HG02588 (cell line): ENCODE results near the gene NKG7.

Experiments used
- ATAC-seq: cut with Tn5 transposase; IDR thresholded peaks from one replicate; pipeline ENCODE4 v1.9.1; 2021; ENCODE audit warnings: mild to moderate bottlenecking, moderate library complexity; ENCODE audit not compliant: unreplicated experiment

NKG7 gene

GRCh38 chr19:51364200-51365106 lies 8.0 kb downstream of the NKG7 start:
- no peak for ATAC-seq

GRCh38 chr19:51361239-51361638 lies 11.2 kb downstream of the NKG7 start:
- no peak for ATAC-seq

DNA sequence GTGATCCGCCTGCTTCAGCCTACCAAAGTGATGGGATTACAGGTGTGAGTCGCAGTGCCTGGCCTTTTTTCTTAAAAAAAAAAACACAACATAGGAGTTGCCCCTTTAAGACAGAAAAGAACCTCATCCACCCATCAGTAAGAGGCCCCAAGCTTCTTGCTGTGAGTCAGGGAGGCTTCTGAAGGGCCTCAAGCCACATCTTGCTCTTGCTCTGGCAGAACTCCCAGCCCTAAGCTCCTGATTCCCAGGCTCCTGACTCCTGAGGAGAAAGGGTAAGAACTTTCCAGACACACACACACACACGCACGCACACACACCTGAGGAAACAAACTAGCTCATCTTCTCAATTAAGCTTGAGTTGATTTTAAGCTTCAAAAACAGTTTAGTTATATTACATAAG lies 13.2 kb downstream of the NKG7 start:
- ATAC-seq = no peak

GRCh38 chr19:51357952-51358351 lies 14.5 kb downstream of the NKG7 start:
- ATAC-seq = no peak

DNA sequence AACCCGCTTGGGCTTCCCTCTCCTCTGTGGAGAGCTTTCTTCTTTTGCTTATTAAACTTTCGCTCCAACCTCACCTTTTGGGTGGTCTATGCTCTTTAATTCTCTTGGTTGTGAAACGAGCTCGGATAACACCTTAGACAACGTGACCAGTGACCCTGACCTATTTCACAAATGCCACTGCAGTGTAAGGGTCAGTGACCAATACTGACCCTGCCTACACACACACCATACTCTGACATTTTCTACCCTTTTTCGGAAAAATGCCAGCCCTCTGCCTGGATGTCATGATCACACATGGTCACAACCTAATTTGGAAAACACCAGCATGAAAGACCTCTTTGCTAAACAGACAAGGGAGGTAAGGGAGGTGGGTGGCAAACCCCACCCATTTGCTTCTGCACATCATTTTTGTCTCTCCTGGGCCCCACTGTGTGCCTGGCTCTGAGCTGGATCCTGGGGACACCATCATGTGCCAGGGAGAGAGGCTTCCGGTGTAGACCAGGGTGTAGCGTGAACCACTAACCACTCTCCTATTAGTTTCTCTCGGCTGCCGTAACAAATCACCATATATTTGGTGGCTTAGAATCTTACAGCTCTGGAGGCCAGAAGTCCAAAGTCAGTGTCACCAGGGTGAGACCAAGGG lies 16.2 kb downstream of the NKG7 start:
- ATAC-seq = no peak

DNA sequence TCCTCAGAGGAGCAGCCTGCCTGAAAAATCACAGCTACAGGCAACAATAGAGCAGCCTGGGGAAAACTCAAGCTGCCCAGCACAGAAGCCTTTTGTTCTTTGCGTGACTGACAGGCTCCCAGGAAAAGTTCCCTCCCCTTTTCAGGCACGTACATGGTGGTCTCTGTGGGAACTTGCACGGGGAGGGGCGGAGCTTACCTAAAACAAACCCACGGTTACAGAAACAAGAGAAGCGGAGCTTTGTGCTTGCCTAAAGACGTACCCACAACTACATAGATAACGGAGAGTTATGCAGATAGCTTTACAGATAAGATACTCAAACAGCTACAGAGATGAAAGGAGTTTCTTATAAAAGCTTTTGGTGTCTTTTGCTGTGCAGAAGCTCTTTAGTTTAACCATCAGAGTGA lies 17.7 kb downstream of the NKG7 start:
- ATAC-seq = no peak

DNA sequence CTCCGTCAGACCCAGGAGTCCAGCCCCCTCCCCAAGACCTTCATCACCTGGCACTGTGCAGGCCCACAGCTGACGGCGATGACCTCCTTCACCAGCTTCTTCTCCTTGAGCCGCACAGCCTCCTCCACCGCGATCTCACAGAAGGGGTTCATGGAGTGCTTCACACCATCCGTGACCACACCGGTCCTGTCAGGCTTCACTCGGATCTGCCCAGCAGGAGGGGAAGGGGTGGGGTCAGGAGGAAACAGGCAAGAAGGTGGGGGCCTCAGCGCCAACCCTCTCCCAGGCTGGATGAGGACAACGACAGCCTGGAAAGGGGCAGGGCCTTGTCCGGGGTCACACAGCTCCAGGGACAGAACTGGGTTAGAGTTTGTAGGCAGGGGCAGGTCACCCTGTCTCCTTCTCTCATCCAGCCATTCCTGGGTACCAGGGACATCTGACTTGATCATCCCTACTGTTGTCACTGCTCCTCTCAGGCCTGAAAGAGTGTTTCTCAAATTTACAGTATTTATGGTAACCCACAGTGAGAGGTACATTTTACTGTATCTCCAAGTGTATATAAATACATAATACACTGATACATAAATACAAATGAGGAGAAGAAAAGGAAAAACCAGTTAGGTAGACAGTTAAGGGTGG lies 18.2 kb downstream of the NKG7 start:
- no peak for ATAC-seq

DNA sequence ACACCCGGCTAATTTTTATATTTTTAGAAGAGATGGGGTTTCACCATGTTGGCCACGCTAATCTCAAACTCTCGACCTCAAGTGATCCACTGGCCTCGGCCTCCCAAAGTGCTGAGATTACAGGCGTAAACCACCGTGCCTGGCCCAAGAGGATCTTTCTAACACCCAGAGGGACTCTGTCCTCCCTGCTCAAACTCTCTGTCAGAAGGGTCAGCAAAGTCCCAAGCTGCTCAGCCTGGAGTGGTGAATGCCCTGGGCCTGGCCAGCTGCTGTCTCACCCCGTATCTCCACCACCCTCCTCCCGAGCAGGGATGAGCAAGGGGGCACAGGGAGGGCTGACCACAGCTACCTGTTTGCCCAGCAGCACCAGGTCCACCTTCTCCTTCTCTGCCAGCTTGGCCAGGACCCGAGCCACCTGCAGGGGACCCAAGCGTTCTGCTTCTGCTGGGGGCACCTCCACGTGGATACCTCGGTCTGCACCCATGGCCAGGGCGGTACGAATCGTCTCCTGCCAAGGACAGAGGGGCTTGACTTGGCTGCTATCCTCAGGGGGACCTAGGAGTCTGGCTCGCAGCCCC lies 19.6 kb downstream of the NKG7 start:
- no peak for ATAC-seq

GRCh38 chr19:51351266-51351990 lies 21.0 kb downstream of the NKG7 start:
- no peak for ATAC-seq

GRCh38 chr19:51347209-51347928 lies 25.1 kb downstream of the NKG7 start:
- no peak for ATAC-seq

DNA sequence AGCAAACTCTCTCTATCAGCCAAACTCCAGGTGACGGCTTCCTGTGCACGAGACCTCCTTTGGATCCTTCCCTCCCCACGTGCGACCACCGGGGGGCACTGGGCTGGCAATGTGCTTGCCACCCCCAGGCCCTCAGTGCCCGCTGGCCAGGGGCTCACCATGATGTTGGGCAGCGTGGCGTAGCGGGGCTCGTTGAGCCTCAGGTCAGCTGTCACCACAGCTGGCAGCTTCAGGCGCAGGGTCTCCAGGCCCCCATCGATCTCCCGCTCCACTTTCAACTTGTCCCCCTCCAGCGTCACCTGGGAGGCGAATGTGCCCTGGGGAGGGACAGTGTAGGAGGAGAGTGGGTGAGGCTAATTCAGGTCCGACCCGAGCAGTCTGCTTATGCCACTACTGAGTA lies 25.7 kb downstream of the NKG7 start:
- no peak for ATAC-seq

DNA sequence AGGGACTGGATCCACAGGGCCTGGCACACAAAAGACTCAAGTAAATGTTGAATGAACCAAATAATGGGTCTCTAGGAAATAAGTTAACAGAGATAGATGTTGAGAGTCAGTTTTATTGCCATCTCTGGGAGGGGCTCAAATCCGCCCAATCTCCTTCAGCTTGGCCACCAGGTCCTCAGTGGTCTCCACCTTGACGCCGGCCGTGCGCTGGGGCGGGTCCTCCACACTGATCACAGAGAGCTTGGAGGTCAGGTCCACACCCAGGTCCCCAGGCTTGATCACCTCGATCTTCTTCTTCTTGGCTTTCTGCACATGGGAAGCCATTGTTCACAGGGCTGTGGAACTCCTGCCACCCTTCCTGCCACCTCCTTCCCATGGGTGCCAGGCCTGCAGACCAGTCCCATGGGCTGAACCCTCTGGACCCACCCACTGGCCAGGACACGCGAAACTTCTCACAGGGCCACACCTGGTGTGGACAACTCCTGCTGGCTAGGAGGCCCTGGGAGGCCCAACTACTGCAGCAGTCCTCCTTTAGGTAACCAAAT lies 27.3 kb downstream of the NKG7 start:
- no peak for ATAC-seq

- no peak for ATAC-seq
These were observed 29.6 kb downstream of the NKG7 start for GRCh38 chr19:51342631-51343569.

DNA sequence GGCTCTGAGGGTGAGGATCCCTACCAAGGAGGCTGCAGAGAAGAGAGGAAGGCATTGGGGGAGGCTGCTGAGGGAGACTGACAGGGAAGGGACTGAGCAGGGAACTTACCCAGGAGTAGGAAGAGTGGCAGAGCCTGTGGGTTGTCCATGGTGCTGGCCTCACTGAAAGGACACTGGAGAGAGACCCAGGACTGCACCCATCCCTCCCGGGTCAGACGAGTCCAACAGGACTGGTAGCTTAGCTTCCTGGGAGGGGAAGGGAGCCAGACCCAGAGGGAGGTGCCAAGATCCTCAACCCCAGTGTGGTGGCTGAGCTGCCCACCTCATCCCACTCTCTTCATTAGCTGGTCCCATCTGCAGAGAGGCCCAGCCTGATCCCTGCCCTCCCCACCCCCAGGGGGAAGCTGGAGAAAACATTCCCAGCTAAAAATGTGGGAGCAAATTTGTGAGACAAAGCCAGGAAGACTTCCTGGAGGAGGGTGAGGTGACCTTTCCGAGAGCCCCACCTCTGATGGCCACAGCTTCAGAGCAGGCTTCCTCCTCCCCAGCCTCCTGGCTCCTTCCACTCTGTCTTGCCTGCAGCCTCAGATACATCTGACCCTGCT lies 30.4 kb downstream of the NKG7 start, which contains the start of gene VSIG10L:
Gene VSIG10L (minus strand): TSS at position 164 of the 605 bp plus-strand sequence. CDS start 15 bp downstream, at position 149.
- no peak for ATAC-seq

GRCh38 chr19:51341066-51341465 lies 31.4 kb downstream of the NKG7 start:
- no peak for ATAC-seq

GRCh38 chr19:51339687-51340656 lies 32.5 kb downstream of the NKG7 start:
- ATAC-seq = peak; percentile 53

- ATAC-seq = no peak
These were observed 33.2 kb downstream of the NKG7 start for GRCh38 chr19:51339313-51339686.
